ENCODE results near the gene CDKAL1. TPM values are rescaled to one million over a fixed set of nuclear protein-coding genes. Genes with fewer than 3 reads are reported as not detected.
"Not testable (repeated sequence)": the region's sequence is repeated elsewhere in the genome, so short reads cannot be mapped to it uniquely, and the experiment has no call there.

CDKAL1 gene
- total RNA-seq, 1 experiment from 2014 or later = 6.5 TPM

DNA sequence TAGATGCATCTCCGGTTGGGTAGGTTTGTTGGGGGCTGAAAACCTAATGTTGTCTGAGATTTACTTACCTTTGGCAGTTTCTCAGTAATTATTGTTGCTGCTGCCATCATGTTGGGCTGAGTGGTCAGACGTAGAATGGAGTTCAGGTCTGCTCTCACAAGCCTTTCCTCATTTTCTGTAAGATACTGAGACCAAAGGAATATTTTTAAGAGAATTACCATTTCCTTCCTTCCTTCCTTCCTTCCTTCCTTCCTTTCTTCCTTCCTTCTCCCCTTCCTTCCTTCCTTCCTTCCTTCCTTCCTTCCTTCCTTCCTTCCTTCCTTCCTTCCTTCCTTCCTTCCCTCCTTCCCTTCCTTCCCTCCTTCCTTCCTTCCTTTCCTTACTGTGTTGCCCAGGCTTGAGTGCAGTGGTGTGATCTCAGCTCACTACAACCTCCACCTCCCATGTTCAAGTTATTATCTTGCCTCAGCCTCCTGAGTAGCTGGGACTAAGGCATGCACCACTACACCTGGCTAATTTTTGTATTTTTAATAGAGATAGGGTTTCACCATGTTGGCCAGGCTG, 222.4 kb downstream of the CDKAL1 start:
- not testable (repeated sequence) for H3K4me3 ChIP-seq, H3K9me3 ChIP-seq, DNase-seq, H3K27me3 ChIP-seq, H3K36me3 ChIP-seq

- no peaks in the 10 kb centered on the region; the same call in 1 of the 2 replicates for H3K9me3 ChIP-seq
- no peaks in the 10 kb centered on the region for H3K27me3 ChIP-seq
- H3K4me3 ChIP-seq = no peak overlapping the region
- no peak for DNase-seq
- H3K36me3 ChIP-seq = no peaks in the 10 kb centered on the region
Observed at GRCh38 chr6:20757761-20758160, 223.5 kb downstream of the CDKAL1 start.

- Histone ChIP-seq H3K9me3 (no peaks in the 10 kb centered on the region), H3K4me3 (no peak overlapping the region), H3K27me3 (no peaks in the 10 kb centered on the region), H3K36me3 (no peaks in the 10 kb centered on the region)
- no peak for DNase-seq
Observed at GRCh38 chr6:20763296-20763695, 229.0 kb downstream of the CDKAL1 start.

- Histone ChIP-seq H3K4me3 (no peak overlapping the region), H3K9me3 (no peaks in the 10 kb centered on the region), H3K36me3 (no peaks in the 10 kb centered on the region), H3K27me3 (no peaks in the 10 kb centered on the region)
- DNase-seq = no peak
Observed at GRCh38 chr6:20769631-20770030, 235.4 kb downstream of the CDKAL1 start.

DNA sequence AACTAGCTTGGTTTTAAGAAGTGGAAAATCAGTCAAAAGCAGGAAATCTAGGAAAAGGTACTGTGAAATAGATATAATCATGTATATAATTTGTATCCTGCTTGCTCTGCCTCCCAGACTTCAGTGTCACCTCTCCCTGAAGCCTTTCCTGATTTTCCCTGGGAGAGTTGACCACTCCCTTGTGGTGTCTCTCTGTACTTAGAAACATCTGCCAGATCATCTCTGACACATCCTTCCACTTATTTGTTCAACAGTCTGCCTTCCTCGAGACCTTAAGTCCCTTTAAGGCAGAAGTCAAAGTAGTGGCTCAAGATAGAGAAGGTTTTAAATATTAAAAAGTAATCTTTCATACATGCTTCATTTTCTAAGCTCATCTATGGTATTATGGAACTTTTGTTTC, 236.5 kb downstream of the CDKAL1 start:
- Histone ChIP-seq H3K9me3 (no peaks in the 10 kb centered on the region), H3K27me3 (no peaks in the 10 kb centered on the region), H3K4me3 (no peak overlapping the region), H3K36me3 (no peaks in the 10 kb centered on the region)
- DNase-seq = no peak

DNA sequence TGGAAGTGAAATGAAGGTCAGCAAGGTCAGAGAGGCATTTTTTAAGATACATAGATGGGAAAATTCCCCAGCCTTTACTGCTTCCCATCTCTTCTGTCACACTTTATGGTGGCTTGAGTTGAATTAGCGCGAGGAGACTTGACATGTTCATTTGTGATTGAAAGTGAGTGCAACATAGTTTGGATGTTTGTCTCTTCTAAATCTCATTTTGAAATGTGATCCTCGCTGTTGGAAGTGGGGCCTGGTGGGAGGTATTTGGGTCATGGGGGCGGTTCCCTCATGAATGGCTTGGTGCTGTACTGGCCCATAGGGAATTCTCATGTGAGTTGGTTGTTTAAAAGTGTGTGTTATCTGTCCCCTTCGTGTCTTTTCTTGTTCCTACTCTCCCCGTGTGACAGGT, 237.2 kb downstream of the CDKAL1 start:
- no peaks in the 10 kb centered on the region for H3K9me3 ChIP-seq
- H3K4me3 ChIP-seq = no peak overlapping the region
- H3K36me3 ChIP-seq = no peaks in the 10 kb centered on the region
- no peaks in the 10 kb centered on the region for H3K27me3 ChIP-seq
- no peak for DNase-seq

DNA sequence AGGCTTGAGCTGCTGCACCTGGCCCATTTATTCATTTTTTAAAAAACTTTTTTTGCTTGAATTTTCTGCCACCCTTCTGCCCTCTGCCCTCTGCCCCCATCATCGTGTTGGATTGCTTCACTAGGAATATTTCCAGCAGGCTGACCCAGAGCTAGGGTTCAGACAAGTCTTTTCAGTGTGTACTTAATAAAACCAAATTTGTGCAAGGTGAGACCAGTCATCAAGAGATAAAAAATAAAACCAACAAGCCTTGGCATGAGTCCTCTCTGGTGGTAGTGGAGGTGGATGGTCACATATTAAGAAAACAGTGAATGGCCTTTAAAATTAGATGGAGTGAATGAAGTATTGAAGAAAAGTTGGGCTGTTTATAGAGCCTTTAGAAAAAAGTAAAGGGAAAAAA, 239.6 kb downstream of the CDKAL1 start:
- Histone ChIP-seq H3K4me3 (no peak overlapping the region), H3K27me3 (no peaks in the 10 kb centered on the region), H3K9me3 (no peaks in the 10 kb centered on the region), H3K36me3 (no peaks in the 10 kb centered on the region)
- DNase-seq = no peak

- Histone ChIP-seq H3K4me3 (no peak overlapping the region), H3K27me3 (no peaks in the 10 kb centered on the region), H3K9me3 (no peaks in the 10 kb centered on the region), H3K36me3 (no peaks in the 10 kb centered on the region)
- DNase-seq = no peak
Observed at GRCh38 chr6:20775981-20776380, 241.7 kb downstream of the CDKAL1 start.

DNA sequence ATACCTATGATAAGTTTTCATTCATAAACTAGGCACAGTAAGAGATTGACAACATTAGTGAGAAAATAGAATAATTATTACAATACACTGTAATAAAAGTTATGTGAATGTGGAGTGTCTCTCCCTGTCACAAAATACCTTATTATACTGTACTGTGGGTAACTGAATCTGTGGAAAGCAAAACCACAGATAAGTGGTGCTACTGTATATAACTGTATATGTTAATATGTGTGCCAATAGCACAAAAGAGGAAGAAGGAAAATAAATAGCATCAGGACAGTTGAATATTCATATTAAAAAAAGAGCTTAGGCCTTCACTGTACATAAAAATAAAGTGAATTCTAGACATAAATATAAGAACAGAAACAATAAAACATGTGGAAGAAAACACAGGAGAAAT, 243.5 kb downstream of the CDKAL1 start:
- no peak overlapping the region for H3K4me3 ChIP-seq
- H3K36me3 ChIP-seq = no peaks in the 10 kb centered on the region; the same call in 1 of the 2 replicates
- no peaks in the 10 kb centered on the region for H3K27me3 ChIP-seq
- DNase-seq = no peak
- no peaks in the 10 kb centered on the region for H3K9me3 ChIP-seq

GRCh38 chr6:20778459-20778858, 244.2 kb downstream of the CDKAL1 start:
- H3K9me3 ChIP-seq = no peaks in the 10 kb centered on the region
- no peaks in the 10 kb centered on the region for H3K27me3 ChIP-seq
- DNase-seq = no peak
- H3K36me3 ChIP-seq = no peaks in the 10 kb centered on the region; the same call in 1 of the 2 replicates
- no peak overlapping the region for H3K4me3 ChIP-seq

DNA sequence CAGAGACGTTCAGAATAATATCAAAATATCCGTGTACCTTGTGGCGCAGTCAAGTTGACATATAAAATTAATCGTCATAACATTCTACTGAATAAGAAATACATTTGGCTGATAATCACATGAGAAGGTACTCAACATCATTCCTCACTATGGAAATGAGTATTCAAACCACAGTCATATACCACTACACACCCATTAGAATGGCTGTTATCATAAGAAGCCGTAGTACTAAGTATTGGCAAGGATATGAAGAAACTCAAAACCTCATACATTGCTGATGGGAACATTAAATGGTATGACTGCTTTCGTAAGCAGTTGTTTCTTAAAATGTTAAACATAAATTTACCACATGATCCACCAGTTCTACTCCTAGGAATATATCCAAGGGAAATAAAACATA, 244.7 kb downstream of the CDKAL1 start:
- H3K27me3 ChIP-seq = no peaks in the 10 kb centered on the region
- no peak for DNase-seq
- no peaks in the 10 kb centered on the region; the same call in 1 of the 2 replicates for H3K36me3 ChIP-seq
- no peaks in the 10 kb centered on the region for H3K9me3 ChIP-seq
- no peak overlapping the region for H3K4me3 ChIP-seq

- H3K27me3 ChIP-seq = no peaks in the 10 kb centered on the region
- H3K9me3 ChIP-seq = no peaks in the 10 kb centered on the region
- DNase-seq = no peak
- H3K36me3 ChIP-seq = no peaks in the 10 kb centered on the region
- H3K4me3 ChIP-seq = no peak overlapping the region
Observed at GRCh38 chr6:20789162-20789561, 254.9 kb downstream of the CDKAL1 start.

GRCh38 chr6:20790032-20790791, 256.0 kb downstream of the CDKAL1 start:
- no peak for DNase-seq
- Histone ChIP-seq H3K9me3 (no peaks in the 10 kb centered on the region), H3K4me3 (no peak overlapping the region), H3K27me3 (no peaks in the 10 kb centered on the region), H3K36me3 (no peaks in the 10 kb centered on the region)

GRCh38 chr6:20791074-20791473, 256.8 kb downstream of the CDKAL1 start:
- no peaks in the 10 kb centered on the region for H3K27me3 ChIP-seq
- H3K9me3 ChIP-seq = no peaks in the 10 kb centered on the region
- H3K4me3 ChIP-seq = no peak overlapping the region
- no peaks in the 10 kb centered on the region for H3K36me3 ChIP-seq
- DNase-seq = no peak

DNA sequence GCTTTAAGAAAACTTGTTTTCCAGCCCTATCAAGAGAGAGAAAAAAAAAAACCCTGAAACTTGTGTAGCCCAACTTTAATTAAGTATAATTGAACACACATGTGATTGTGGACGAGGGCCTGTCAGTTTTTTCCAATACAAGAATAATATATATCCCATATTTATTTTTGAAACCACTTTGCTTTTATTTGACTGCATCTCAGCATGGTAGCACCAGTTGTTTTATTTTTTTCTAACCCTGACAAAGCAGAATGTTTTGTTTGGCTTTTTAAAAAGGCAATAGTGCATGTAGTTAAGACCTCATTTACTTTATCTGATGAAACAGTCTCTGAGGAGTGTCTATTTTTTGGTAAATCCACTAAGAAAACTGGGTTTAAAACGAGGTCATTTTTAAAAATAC, 257.7 kb downstream of the CDKAL1 start:
- no peak for DNase-seq

GRCh38 chr6:20793174-20793573, 258.9 kb downstream of the CDKAL1 start:
- Histone ChIP-seq H3K36me3 (no peaks in the 10 kb centered on the region), H3K27me3 (no peaks in the 10 kb centered on the region), H3K9me3 (no peaks in the 10 kb centered on the region), H3K4me3 (no peak overlapping the region)
- DNase-seq = no peak

More for the DNA sequence above, 257.7 kb downstream of the CDKAL1 start:
- no peak overlapping the region for H3K4me3 ChIP-seq
- no peaks in the 10 kb centered on the region for H3K27me3 ChIP-seq
- no peaks in the 10 kb centered on the region for H3K9me3 ChIP-seq
- no peaks in the 10 kb centered on the region for H3K36me3 ChIP-seq

DNA sequence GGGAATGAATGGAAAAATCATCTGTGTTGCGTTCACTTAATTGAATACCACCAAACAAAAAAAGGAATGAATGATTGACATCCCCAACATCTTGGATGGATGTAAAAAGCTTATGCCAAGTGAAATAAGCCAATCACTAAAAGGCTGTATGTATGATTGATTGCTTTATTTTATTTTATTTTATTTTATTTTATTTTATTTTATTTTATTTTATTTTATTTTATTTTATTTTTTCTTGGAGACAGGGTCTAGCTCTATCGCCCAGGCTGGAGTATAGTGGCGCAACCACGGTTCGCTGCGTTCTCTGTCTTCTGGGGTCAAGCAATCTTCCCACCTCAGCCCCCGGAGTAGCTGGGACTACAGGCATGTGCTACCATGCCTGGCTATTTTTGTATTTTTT, 263.3 kb downstream of the CDKAL1 start:
- Histone ChIP-seq H3K36me3 (no peaks in the 10 kb centered on the region), H3K9me3 (no peaks in the 10 kb centered on the region), H3K4me3 (no peak overlapping the region), H3K27me3 (no peaks in the 10 kb centered on the region)
- DNase-seq = no peak

GRCh38 chr6:20800229-20800628, 266.0 kb downstream of the CDKAL1 start:
- no peaks in the 10 kb centered on the region for H3K36me3 ChIP-seq
- no peak overlapping the region for H3K4me3 ChIP-seq
- H3K9me3 ChIP-seq = no peaks in the 10 kb centered on the region
- DNase-seq = no peak
- no peaks in the 10 kb centered on the region for H3K27me3 ChIP-seq
